Breast epithelium (tissue), 4 donors: ENCODE data around the gene FMO1. TPM values are rescaled to one million over a fixed set of nuclear protein-coding genes. Genes with fewer than 3 reads are reported as not detected.
"Not testable (repeated sequence)": the region's sequence is repeated elsewhere in the genome, so short reads cannot be mapped to it uniquely, and the experiment has no call there.

Experiments used
- DNase-seq, 2 donors: peaks; one replicate each; pipeline ENCODE4 v3.0.0-alpha.2; 2019; ENCODE audit warnings: low spot score in 2 of 2
- H3K27ac ChIP-seq, 2 donors: fragments of 200-600 bp; sonication (generic) in 1 of 2; one replicate each; pipeline ENCODE4 v1.5.1; 2016 to 2019; ENCODE audit warnings: mild to moderate bottlenecking in 1 of 2
- H3K27me3 ChIP-seq, 2 donors: fragments of 200-600 bp; sonication (generic) in 1 of 2; one replicate each; pipeline versions ENCODE4 v1.5.1 to v1.6.0; 2017 to 2019; ENCODE audit warnings: control low read depth in 1 of 2, mild to moderate bottlenecking in 1 of 2
- H3K36me3 ChIP-seq: fragments of 200-600 bp; one replicate; pipeline ENCODE4 v1.5.1; 2019
- H3K4me1 ChIP-seq, 2 donors: fragments of 200-600 bp; sonication (generic); one replicate each; pipeline ENCODE4 v1.5.1; 2016 to 2019; ENCODE audit warnings: control low read depth in 1 of 2
- H3K4me3 ChIP-seq, 3 donors: fragments of 200-600 bp; sonication (generic); 1 replicate in 2 of 3; 2 replicates in 1 of 3; pipeline ENCODE4 v1.5.1; 2016 to 2019; ENCODE audit warnings: mild to moderate bottlenecking in 3 of 3, moderate library complexity in 2 of 3
- H3K9me3 ChIP-seq, 2 donors: fragments of 200-600 bp; sonication (generic) in 1 of 2; one replicate each; pipeline ENCODE4 v1.5.1; 2016 to 2019; ENCODE audit warnings: control low read depth in 1 of 2
- CTCF ChIP-seq, 3 donors: fragments of 450-650 bp; IDR thresholded peaks; one replicate each; pipeline ENCODE4 v1.5.1; 2016 to 2017; ENCODE audit warnings: antibody characterized with exemption in 3 of 3, mild to moderate bottlenecking in 3 of 3, moderate library complexity in 3 of 3
- POLR2A ChIP-seq: fragments of 450-650 bp; IDR thresholded peaks from one replicate; pipeline ENCODE4 v1.6.1; 2016; ENCODE audit warnings: antibody characterized with exemption, mild to moderate bottlenecking, moderate library complexity
- POLR2AphosphoS5 ChIP-seq, 3 donors: sonication (generic); formaldehyde crosslinking; IDR thresholded peaks; one replicate each; pipeline ENCODE4 v1.6.1; 2017; ENCODE audit warnings: antibody characterized with exemption in 3 of 3
- intact Hi-C: fragments of 100-400 bp; cut with DNase I; formaldehyde crosslinking; loops from one replicate; pipeline ENCODE4 v1.15.1; 2023; ENCODE audit warnings: low total_unique reads
- total RNA-seq, 3 donors: library from RNA; depleted of rRNA; stranded (reverse); fragments of >200 nt; gene quantifications; one replicate each; pipeline ENCODE4 v1.1.0, GENCODE V29; 2016

The FMO1 gene
- total RNA-seq, 3 donors from 2014 or later: 4.3 to 9.4 (median 7.0) TPM

GRCh38 chr1:171280599-171280998 is 32.3 kb downstream of the FMO1 start:
- Histone ChIP-seq H3K9me3 (no peaks in the 10 kb centered on the region), H3K36me3 (no peaks in the 10 kb centered on the region), H3K27ac (no peak overlapping the region), H3K4me1 (no peaks in the 10 kb centered on the region), H3K27me3 (no peaks in the 10 kb centered on the region), H3K4me3 (no peak overlapping the region)
- intact Hi-C loops: no loop called here
- no peak for DNase-seq
- TF ChIP-seq CTCF (IDR thresholded peaks at IDR 0.05) (no peak), POLR2AphosphoS5 (IDR thresholded peaks at IDR 0.05) (no peak), POLR2A (no peak)

GRCh38 chr1:171286032-171286705 is 37.9 kb downstream of the FMO1 start:
- no peak overlapping the region for H3K27ac ChIP-seq
- no peaks in the 10 kb centered on the region for H3K27me3 ChIP-seq
- no peak overlapping the region for H3K4me3 ChIP-seq
- TF ChIP-seq CTCF (IDR thresholded peaks at IDR 0.05) (no peak), POLR2A (no peak)
- H3K36me3 ChIP-seq: no peaks in the 10 kb centered on the region
- H3K4me1 ChIP-seq: no peaks in the 10 kb centered on the region
- intact Hi-C loops: no loop called here
- no peak for DNase-seq
- no peaks in the 10 kb centered on the region for H3K9me3 ChIP-seq

- Histone ChIP-seq H3K27ac (no peak overlapping the region), H3K9me3 (no peaks in the 10 kb centered on the region), H3K36me3 (no peaks in the 10 kb centered on the region), H3K4me1 (no peaks in the 10 kb centered on the region), H3K27me3 (no peaks in the 10 kb centered on the region), H3K4me3 (no peak overlapping the region)
- intact Hi-C loops: no loop called here
- no peak for DNase-seq
- no peak for TF ChIP-seq POLR2A
- TF ChIP-seq CTCF (IDR thresholded peaks at IDR 0.05): no peak
- TF ChIP-seq POLR2AphosphoS5 (IDR thresholded peaks at IDR 0.05): no peak
Measured at GRCh38 chr1:171290621-171291020, 42.3 kb downstream of the FMO1 start.

- Histone ChIP-seq H3K4me3 (no peak overlapping the region), H3K4me1 (no peaks in the 10 kb centered on the region), H3K9me3 (no peaks in the 10 kb centered on the region), H3K36me3 (no peaks in the 10 kb centered on the region), H3K27ac (peak overlapping the region in 1 of 2 donors; percentile 38), H3K27me3 (no peaks in the 10 kb centered on the region)
- intact Hi-C loops: no loop called here
- no peak for DNase-seq
- TF ChIP-seq POLR2AphosphoS5 (IDR thresholded peaks at IDR 0.05): no peak
- TF ChIP-seq POLR2A: no peak
- no peak for TF ChIP-seq CTCF (IDR thresholded peaks at IDR 0.05)
Measured at GRCh38 chr1:171292799-171293198, 44.5 kb downstream of the FMO1 start.

GRCh38 chr1:171295383-171295782 is 47.1 kb downstream of the FMO1 start:
- Histone ChIP-seq H3K9me3 (peaks cover 0 to 12% of the 10 kb centered on the region in 2 donors), H3K27ac (peak overlapping the region in 1 of 2 donors; percentile 80)
- DNase-seq: peak in 1 of 2 donors; percentile 24
- intact Hi-C loops, H3K4me1 ChIP-seq, H3K4me3 ChIP-seq, H3K36me3 ChIP-seq, H3K27me3 ChIP-seq: not testable (repeated sequence)
- TF ChIP-seq POLR2AphosphoS5 (IDR thresholded peaks at IDR 0.05): peak in 2 of 3 donors; percentile 25 to 41
